Natural killer cell (primary cell): Measurements from ENCODE around the gene ACVR1C. TPM values are rescaled to one million over a fixed set of nuclear protein-coding genes. Genes with fewer than 3 reads are reported as not detected.

Experiments used
- ATAC-seq, 3 donors: fragments of 150-1000 bp in 2 of 3; fragments of 200-7000 bp in 1 of 3; cut with Tn5 transposase; 1 replicate in 1 of 3; 2 replicates in 2 of 3; pipeline ENCODE4 v1.10.0; 2021; ENCODE audit warnings: mild to moderate bottlenecking in 2 of 3, moderate library complexity in 2 of 3
- DNase-seq, 2 donors: peaks; one replicate each; pipeline versions ENCODE4 v3.0.0 to v3.0.0-alpha.2; 2013 to 2021; ENCODE audit warnings: mixed read lengths in 1 of 2
- H3K27ac ChIP-seq: one replicate; pipeline ENCODE4 v1.5.1; 2013; ENCODE audit warnings: mild to moderate bottlenecking, low read length
- H3K27me3 ChIP-seq: one replicate; pipeline ENCODE4 v1.6.1; 2013; ENCODE audit warnings: low read length; ENCODE audit not compliant: control insufficient read depth, insufficient read depth
- H3K36me3 ChIP-seq: one replicate; pipeline ENCODE4 v1.6.1; 2013; ENCODE audit warnings: low read length; ENCODE audit not compliant: control insufficient read depth, insufficient read depth
- H3K4me1 ChIP-seq: one replicate; pipeline ENCODE4 v1.6.1; 2013; ENCODE audit warnings: low read length; ENCODE audit not compliant: control insufficient read depth, insufficient read depth
- H3K4me3 ChIP-seq: one replicate; pipeline ENCODE4 v1.5.1; 2013; ENCODE audit warnings: low read length
- H3K9me3 ChIP-seq: one replicate; pipeline ENCODE4 v1.6.1; 2013; ENCODE audit warnings: low read length; ENCODE audit not compliant: control insufficient read depth, insufficient read depth
- H3K27ac Mint-ChIP-seq, 2 donors: one replicate each; pipeline ENCODE4 v1.8.0; 2022; ENCODE audit warnings: mild to moderate bottlenecking in 2 of 2, mixed read lengths in 2 of 2, moderate library complexity in 1 of 2
- H3K27me3 Mint-ChIP-seq, 2 donors: one replicate each; pipeline ENCODE4 v1.8.0; 2022; ENCODE audit warnings: low read depth in 2 of 2, mixed read lengths in 2 of 2
- H3K36me3 Mint-ChIP-seq: one replicate; pipeline ENCODE4 v1.8.0; 2022; ENCODE audit warnings: mixed read lengths
- H3K4me1 Mint-ChIP-seq, 2 donors: one replicate each; pipeline ENCODE4 v1.8.0; 2022; ENCODE audit warnings: mixed read lengths in 2 of 2
- H3K4me3 Mint-ChIP-seq: one replicate; pipeline ENCODE4 v1.8.0; 2022; ENCODE audit warnings: mild to moderate bottlenecking, moderate library complexity, mixed read lengths
- H3K9me3 Mint-ChIP-seq, 2 donors: one replicate each; pipeline ENCODE4 v1.8.0; 2022; ENCODE audit warnings: mixed read lengths in 2 of 2
- CTCF ChIP-seq: fragments of 200-600 bp; IDR thresholded peaks from one replicate; pipeline ENCODE4 v1.8.0; 2022; ENCODE audit warnings: antibody characterized with exemption
- WGBS: methylation state at CpG from one replicate; pipeline ENCODE4 v1.1.7; 2013; ENCODE audit warnings: missing lambda C conversion rate; ENCODE audit not compliant: insufficient coverage; 5-methylcytosine and 5-hydroxymethylcytosine counted together
- intact Hi-C: fragments of 100-400 bp; cut with micrococcal nuclease; formaldehyde crosslinking; loops from one replicate; pipeline ENCODE4 v1.14.2; 2022
- total RNA-seq, 4 donors: library from RNA; stranded (reverse); fragments of 120-200 nt in 1 of 4; gene quantifications; one replicate each; pipeline versions ENCODE4 v1.2.3 to v1.2.4, GENCODE V29; 2013 to 2022

Gene ACVR1C
- total RNA-seq, 3 donors from 2014 or later (not counting 1 experiment from before 2014, with no cell fraction given) = 0.05 to 0.45 (median 0.19) TPM

- H3K27ac Mint-ChIP-seq = no peak overlapping the region
- 27% methylated on average over 1 of the region's 1 CpG for WGBS
- H3K27me3 ChIP-seq = peaks cover 16% of the 10 kb centered on the region
- intact Hi-C loops = loop anchor here (1.0 kb wide), 2 partner anchors 96 to 291 kb away; no protein-coding TSS in a partner anchor
- no peak overlapping the region for H3K4me3 ChIP-seq
- peaks cover 27 to 60% of the 10 kb centered on the region in 2 donors for H3K27me3 Mint-ChIP-seq
- no peaks in the 10 kb centered on the region for H3K9me3 Mint-ChIP-seq
- H3K9me3 ChIP-seq = no peaks in the 10 kb centered on the region
- ATAC-seq (no peak), DNase-seq (no peak)
- H3K36me3 ChIP-seq = no peaks in the 10 kb centered on the region
- H3K4me1 ChIP-seq = peaks cover 5% of the 10 kb centered on the region
- H3K27ac ChIP-seq = no peak overlapping the region
- no peak for TF ChIP-seq CTCF
- no peaks in the 10 kb centered on the region for H3K36me3 Mint-ChIP-seq
- no peak overlapping the region for H3K4me3 Mint-ChIP-seq
- peaks cover 0 to 5% of the 10 kb centered on the region in 2 donors for H3K4me1 Mint-ChIP-seq
These were observed 35.3 kb downstream of the ACVR1C start for GRCh38 chr2:157593411-157593810.

GRCh38 chr2:157592948-157593347 lies 35.7 kb downstream of the ACVR1C start:
- 4% methylated on average over 1 of the region's 2 CpGs for WGBS
- Histone ChIP-seq H3K36me3 (no peaks in the 10 kb centered on the region), H3K4me3 (no peak overlapping the region), H3K9me3 (no peaks in the 10 kb centered on the region), H3K27ac (no peak overlapping the region), H3K4me1 (peaks cover 5% of the 10 kb centered on the region), H3K27me3 (peaks cover 15% of the 10 kb centered on the region)
- H3K27me3 Mint-ChIP-seq = peaks cover 26 to 60% of the 10 kb centered on the region in 2 donors
- peak in 1 of 2 donors; percentile 37 for DNase-seq
- no peaks in the 10 kb centered on the region for H3K9me3 Mint-ChIP-seq
- H3K4me1 Mint-ChIP-seq = peaks cover 0 to 5% of the 10 kb centered on the region in 2 donors
- H3K36me3 Mint-ChIP-seq = no peaks in the 10 kb centered on the region
- intact Hi-C loops = loop anchor here (1.0 kb wide), 2 partner anchors 96 to 291 kb away; no protein-coding TSS in a partner anchor
- no peak for ATAC-seq
- no peak overlapping the region for H3K27ac Mint-ChIP-seq
- peak; percentile 26 for TF ChIP-seq CTCF
- no peak overlapping the region for H3K4me3 Mint-ChIP-seq

DNA sequence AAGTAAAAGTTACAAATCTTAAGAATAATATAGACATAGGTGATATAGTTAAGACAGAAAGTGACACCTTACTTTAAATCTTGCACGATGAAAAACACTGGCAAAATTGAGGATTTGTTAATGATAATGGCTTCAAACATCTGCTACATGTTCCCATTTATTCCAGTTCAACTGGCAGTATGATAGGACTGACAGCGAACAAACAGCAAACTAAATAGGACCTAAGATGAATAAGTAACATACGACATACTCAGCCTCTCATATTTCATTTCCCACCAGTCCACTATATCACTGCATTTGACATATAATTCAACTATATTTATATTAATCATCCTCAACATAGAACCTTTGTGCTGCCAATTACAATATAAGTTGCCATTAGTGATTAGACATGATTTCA lies 36.3 kb downstream of the ACVR1C start:
- Mint-ChIP-seq H3K27me3 (peaks cover 20 to 54% of the 10 kb centered on the region in 2 donors), H3K27ac (no peak overlapping the region), H3K4me3 (no peak overlapping the region), H3K4me1 (peaks cover 0 to 5% of the 10 kb centered on the region in 2 donors), H3K9me3 (no peaks in the 10 kb centered on the region), H3K36me3 (no peaks in the 10 kb centered on the region)
- WGBS = 90% methylated on average over 2 of the region's 3 CpGs
- no peak overlapping the region for H3K4me3 ChIP-seq
- H3K27me3 ChIP-seq = peaks cover 11% of the 10 kb centered on the region
- intact Hi-C loops = no loop called here
- no peak for DNase-seq
- no peaks in the 10 kb centered on the region for H3K9me3 ChIP-seq
- TF ChIP-seq CTCF = no peak
- no peaks in the 10 kb centered on the region for H3K36me3 ChIP-seq
- H3K4me1 ChIP-seq = peaks cover 5% of the 10 kb centered on the region
- no peak overlapping the region for H3K27ac ChIP-seq
- no peak for ATAC-seq

GRCh38 chr2:157587576-157587975 lies 41.1 kb downstream of the ACVR1C start:
- no peak for TF ChIP-seq CTCF
- intact Hi-C loops = no loop called here

More at GRCh38 chr2:157587576-157587975, 41.1 kb downstream of the ACVR1C start:
- H3K36me3 ChIP-seq = no peaks in the 10 kb centered on the region
- no peak overlapping the region for H3K4me3 ChIP-seq
- no peaks in the 10 kb centered on the region for H3K9me3 Mint-ChIP-seq
- DNase-seq (no peak), ATAC-seq (no peak)
- no peak overlapping the region for H3K27ac ChIP-seq
- H3K4me1 ChIP-seq = no peaks in the 10 kb centered on the region
- H3K27me3 ChIP-seq = peaks cover 3% of the 10 kb centered on the region
- H3K4me3 Mint-ChIP-seq = no peak overlapping the region
- no peak overlapping the region for H3K27ac Mint-ChIP-seq
- H3K4me1 Mint-ChIP-seq = no peaks in the 10 kb centered on the region
- peaks cover 12 to 50% of the 10 kb centered on the region in 2 donors for H3K27me3 Mint-ChIP-seq
- 100% methylated on average over 1 of the region's 1 CpG for WGBS
- no peaks in the 10 kb centered on the region for H3K9me3 ChIP-seq
- no peaks in the 10 kb centered on the region for H3K36me3 Mint-ChIP-seq
